Measurements from ENCODE around the gene COPS2. TPM values are rescaled to one million over a fixed set of nuclear protein-coding genes. Genes with fewer than 3 reads are reported as not detected.
"Not testable (repeated sequence)": the region's sequence is repeated elsewhere in the genome, so short reads cannot be mapped to it uniquely, and the experiment has no call there.

COPS2 gene
- total RNA-seq, 1 experiment from 2014 or later, result 80.9 TPM

DNA sequence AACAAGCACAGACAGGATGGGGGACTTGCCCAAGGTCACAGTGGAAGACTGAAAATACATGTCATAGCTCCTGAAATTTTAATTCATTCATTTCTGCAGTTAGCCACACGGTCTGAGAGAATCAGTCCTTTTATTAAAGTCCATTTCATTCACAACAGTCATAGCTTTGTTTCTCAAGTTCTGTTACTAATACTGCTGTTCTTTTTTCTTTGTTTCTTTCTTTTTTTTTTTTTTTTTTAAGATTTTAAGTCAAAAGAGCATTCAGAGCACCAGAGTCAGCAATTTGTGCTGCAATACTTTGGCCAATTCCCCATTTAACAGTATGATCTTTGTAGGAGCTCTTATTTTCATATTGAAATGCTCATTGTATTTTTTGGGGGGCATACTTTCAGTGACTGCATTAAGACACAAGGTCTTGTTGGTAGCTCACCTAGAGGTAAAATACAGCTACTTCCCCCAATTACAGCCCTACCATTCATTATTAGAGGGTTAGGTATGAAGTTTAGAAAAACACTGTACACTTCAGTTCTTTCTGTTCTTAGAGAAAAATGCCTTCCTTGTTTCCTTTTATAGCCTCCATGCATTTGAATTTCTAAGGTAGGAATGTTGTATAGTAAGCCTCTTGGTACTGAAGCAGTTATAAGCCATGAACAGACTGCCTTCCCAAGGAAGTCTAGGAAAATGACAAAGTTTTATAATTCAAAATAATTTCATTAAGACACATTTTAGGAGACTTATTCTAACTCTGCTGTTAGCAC lies 24.2 kb upstream of the COPS2 start:
- no TSS peak for BruUV-seq (replicated peaks)
- Mint-ChIP-seq H3K27me3 (ENCODE audit: unreplicated experiment) (no peaks in the 10 kb centered on the region), H3K9me3 (ENCODE audit: low read depth, unreplicated experiment) (no peaks in the 10 kb centered on the region), H3K4me1 (ENCODE audit: low read depth, unreplicated experiment) (peaks cover 17% of the 10 kb centered on the region), H3K36me3 (ENCODE audit: insufficient read depth, unreplicated experiment) (no peaks in the 10 kb centered on the region), H3K27ac (ENCODE audit: unreplicated experiment) (no peak overlapping the region), H3K4me3 (ENCODE audit: low read depth, unreplicated experiment) (no peak overlapping the region)
- CTCF ChIA-PET, result interaction anchor here (0.5 to 0.7 kb wide), 3 partner anchors 9 to 872 kb away, joined by 3 to 7 read pairs (median 4); no protein-coding TSS in a partner anchor
- no peak for DNase-seq
- intact Hi-C loops (cut with micrococcal nuclease; ENCODE audit: unreplicated experiment), result no loop called here
- TF ChIP-seq CTCF (IDR thresholded peaks at IDR 0.05; ENCODE audit: unreplicated experiment), result no peak

DNA sequence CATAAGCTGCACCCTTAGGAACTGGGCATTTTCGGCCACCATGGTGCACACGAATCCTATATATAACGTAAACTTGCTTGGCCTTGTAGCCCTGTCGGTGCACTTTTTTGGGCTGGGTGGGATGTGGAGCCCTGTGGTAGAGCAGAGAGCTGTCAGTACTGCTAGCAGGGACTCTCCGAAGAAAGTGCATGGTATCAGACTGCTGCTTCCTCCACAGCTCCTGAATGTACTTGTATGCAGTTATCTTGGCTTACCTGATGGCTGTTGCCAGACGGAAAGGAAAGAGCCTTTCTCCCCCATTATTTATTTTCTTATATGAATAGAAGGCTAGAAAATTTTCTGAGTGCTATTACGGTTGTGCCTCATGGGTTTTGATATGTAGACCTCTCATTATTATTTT lies 23.1 kb upstream of the COPS2 start:
- H3K9me3 Mint-ChIP-seq (ENCODE audit: low read depth, unreplicated experiment), result no peaks in the 10 kb centered on the region
- H3K4me1 Mint-ChIP-seq (ENCODE audit: low read depth, unreplicated experiment), result peaks cover 20% of the 10 kb centered on the region
- CTCF ChIA-PET, result no interaction called here
- no peak overlapping the region for H3K27ac Mint-ChIP-seq (ENCODE audit: unreplicated experiment)
- intact Hi-C loops (cut with micrococcal nuclease; ENCODE audit: unreplicated experiment), result no loop called here
- no peaks in the 10 kb centered on the region for H3K27me3 Mint-ChIP-seq (ENCODE audit: unreplicated experiment)
- BruUV-seq (replicated peaks), result no TSS peak
- no peaks in the 10 kb centered on the region for H3K36me3 Mint-ChIP-seq (ENCODE audit: insufficient read depth, unreplicated experiment)
- DNase-seq, result no peak
- TF ChIP-seq CTCF (IDR thresholded peaks at IDR 0.05; ENCODE audit: unreplicated experiment), result no peak
- no peak overlapping the region for H3K4me3 Mint-ChIP-seq (ENCODE audit: low read depth, unreplicated experiment)

- peak overlapping the region; percentile 67 for H3K4me3 Mint-ChIP-seq (ENCODE audit: low read depth, unreplicated experiment)
- intact Hi-C loops (cut with micrococcal nuclease; ENCODE audit: unreplicated experiment); DNase-seq; H3K27me3 Mint-ChIP-seq (ENCODE audit: unreplicated experiment); CTCF ChIA-PET; BruUV-seq (replicated peaks); H3K9me3 Mint-ChIP-seq (ENCODE audit: low read depth, unreplicated experiment): not testable (repeated sequence)
- peaks cover 20% of the 10 kb centered on the region for H3K4me1 Mint-ChIP-seq (ENCODE audit: low read depth, unreplicated experiment)
- H3K36me3 Mint-ChIP-seq (ENCODE audit: insufficient read depth, unreplicated experiment), result peaks cover 12% of the 10 kb centered on the region
- peak overlapping the region; percentile 82 for H3K27ac Mint-ChIP-seq (ENCODE audit: unreplicated experiment)
Measured at GRCh38 chr15:49175582-49176397, 20.4 kb upstream of the COPS2 start.

DNA sequence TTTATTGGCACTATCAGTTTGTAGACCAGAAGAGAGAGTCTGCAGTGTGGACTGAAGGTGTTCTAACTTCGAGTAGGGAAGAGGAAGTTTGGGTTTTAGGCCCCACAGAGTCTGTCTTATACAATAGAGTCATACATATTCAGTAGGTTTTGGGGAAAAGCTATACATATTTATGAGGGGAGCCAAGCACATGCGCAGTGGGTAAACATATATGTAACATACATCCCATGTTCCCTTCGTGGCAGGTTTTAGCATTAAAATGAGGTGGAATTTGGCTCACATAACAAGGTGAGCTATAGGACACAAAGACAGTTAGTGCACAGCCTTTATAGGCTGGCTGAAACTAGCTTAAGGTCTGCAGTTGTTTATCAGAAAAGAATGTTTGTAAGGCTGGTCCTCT lies 19.5 kb upstream of the COPS2 start:
- H3K9me3 Mint-ChIP-seq (ENCODE audit: low read depth, unreplicated experiment), result no peaks in the 10 kb centered on the region
- CTCF ChIA-PET, result no interaction called here
- no peak for DNase-seq
- H3K36me3 Mint-ChIP-seq (ENCODE audit: insufficient read depth, unreplicated experiment), result peaks cover 21% of the 10 kb centered on the region
- peaks cover 23% of the 10 kb centered on the region for H3K4me1 Mint-ChIP-seq (ENCODE audit: low read depth, unreplicated experiment)
- TF ChIP-seq CTCF (IDR thresholded peaks at IDR 0.05; ENCODE audit: unreplicated experiment), result no peak
- peak overlapping the region; percentile 67 for H3K4me3 Mint-ChIP-seq (ENCODE audit: low read depth, unreplicated experiment)
- intact Hi-C loops (cut with micrococcal nuclease; ENCODE audit: unreplicated experiment), result no loop called here
- no peaks in the 10 kb centered on the region for H3K27me3 Mint-ChIP-seq (ENCODE audit: unreplicated experiment)
- no TSS peak for BruUV-seq (replicated peaks)
- peak overlapping the region; percentile 82 for H3K27ac Mint-ChIP-seq (ENCODE audit: unreplicated experiment)

All from Calu3 (cell line).